HUDEP-2 (cell line): Measurements from ENCODE around the gene PCDH18.
"Not testable (repeated sequence)": the region's sequence is repeated elsewhere in the genome, so short reads cannot be mapped to it uniquely, and the experiment has no call there.

Experiments used
- DNase-seq, 76 experiments: peaks; one replicate each; lab custom pipeline; 2025; ENCODE audit not compliant: unreplicated experiment in 76 of 76; lab: John Stamatoyannopoulos, UW

The PCDH18 gene

GRCh38 chr4:137530176-137530575 lies 2.1 kb downstream of the PCDH18 start:
- DNase-seq: no peak

GRCh38 chr4:137529432-137529831 lies 2.9 kb downstream of the PCDH18 start:
- no peak for DNase-seq

- no peak for DNase-seq
Observed at GRCh38 chr4:137528673-137529072, 3.6 kb downstream of the PCDH18 start.

GRCh38 chr4:137526681-137527080 lies 5.6 kb downstream of the PCDH18 start:
- no peak for DNase-seq

- no peak for DNase-seq
Observed at GRCh38 chr4:137524725-137525369, 7.4 kb downstream of the PCDH18 start.

GRCh38 chr4:137523329-137523728 lies 9.0 kb downstream of the PCDH18 start:
- no peak for DNase-seq

GRCh38 chr4:137521053-137521452 lies 11.2 kb downstream of the PCDH18 start:
- no peak for DNase-seq

- no peak for DNase-seq
Observed at GRCh38 chr4:137519406-137519805, 12.9 kb downstream of the PCDH18 start.

- DNase-seq: not testable (repeated sequence)
Observed at GRCh38 chr4:137517323-137517722, 15.0 kb downstream of the PCDH18 start.

- no peak for DNase-seq
Observed at GRCh38 chr4:137514406-137515111, 17.7 kb downstream of the PCDH18 start.

- no peak for DNase-seq
Observed at GRCh38 chr4:137510557-137511265, 21.6 kb downstream of the PCDH18 start.

- DNase-seq: no peak
Observed at GRCh38 chr4:137509855-137510282, 22.4 kb downstream of the PCDH18 start.

GRCh38 chr4:137502339-137503129 lies 29.8 kb downstream of the PCDH18 start:
- DNase-seq: no peak

- not testable (repeated sequence) for DNase-seq
Observed at GRCh38 chr4:137496267-137496666, 36.0 kb downstream of the PCDH18 start.

- DNase-seq: no peak
Observed at GRCh38 chr4:137495578-137495977, 36.7 kb downstream of the PCDH18 start.

- DNase-seq: not testable (repeated sequence)
Observed at GRCh38 chr4:137483313-137483959, 48.9 kb downstream of the PCDH18 start.

- DNase-seq: not testable (repeated sequence)
Observed at GRCh38 chr4:137479657-137480056, 52.6 kb downstream of the PCDH18 start.

- no peak for DNase-seq
Observed at GRCh38 chr4:137476345-137476744, 55.9 kb downstream of the PCDH18 start.

- peak in 3 of 76 experiments; percentile 11 to 34 (median 13) for DNase-seq
Observed at GRCh38 chr4:137474711-137475301, 57.5 kb downstream of the PCDH18 start.

- no peak for DNase-seq
Observed at GRCh38 chr4:137471895-137472294, 60.4 kb downstream of the PCDH18 start.
